Brain microvascular endothelial cell (primary cell): ENCODE measurements around the gene ZNF554.

Source experiments
- DNase-seq: peaks from one replicate; pipeline ENCODE4 v3.0.0-alpha.2; 2020
- H3K27ac ChIP-seq: fragments of 250-450 bp; sonication (Bioruptor Pico); 2 replicates; pipeline ENCODE4 v1.5.1; 2020; ENCODE audit warnings: mild to moderate bottlenecking, moderate library complexity
- H3K27me3 ChIP-seq: fragments of 250-450 bp; sonication (Bioruptor Pico); replicated peaks from 2 replicates; pipeline ENCODE4 v1.5.1; 2020; ENCODE audit warnings: mild to moderate bottlenecking
- H3K36me3 ChIP-seq: fragments of 250-450 bp; sonication (Bioruptor Pico); replicated peaks from 2 replicates; pipeline ENCODE4 v1.5.1; 2020; ENCODE audit warnings: mild to moderate bottlenecking
- H3K4me3 ChIP-seq: 2 replicates; pipeline ENCODE4 v1.5.1; 2011; ENCODE audit warnings: low read depth, mild to moderate bottlenecking, control low read depth, low read length, moderate library complexity
- in situ Hi-C: cut with HindIII; loops from 2 replicates; pipeline ENCODE4 v1.10.0; 2017; ENCODE audit warnings: low sequenced_read_pairs, low pct_ligation_motif_present
- TF ChIP-seq, protein P1 (sequence below): IDR thresholded peaks from 2 replicates; pipeline ENCODE4 v1.5.1; 2011; ENCODE audit warnings: low read depth, mild to moderate bottlenecking, moderate library complexity, low read length, control low read depth, inconsistent platforms; ENCODE audit errors: missing control alignments

ZNF554 gene

DNA sequence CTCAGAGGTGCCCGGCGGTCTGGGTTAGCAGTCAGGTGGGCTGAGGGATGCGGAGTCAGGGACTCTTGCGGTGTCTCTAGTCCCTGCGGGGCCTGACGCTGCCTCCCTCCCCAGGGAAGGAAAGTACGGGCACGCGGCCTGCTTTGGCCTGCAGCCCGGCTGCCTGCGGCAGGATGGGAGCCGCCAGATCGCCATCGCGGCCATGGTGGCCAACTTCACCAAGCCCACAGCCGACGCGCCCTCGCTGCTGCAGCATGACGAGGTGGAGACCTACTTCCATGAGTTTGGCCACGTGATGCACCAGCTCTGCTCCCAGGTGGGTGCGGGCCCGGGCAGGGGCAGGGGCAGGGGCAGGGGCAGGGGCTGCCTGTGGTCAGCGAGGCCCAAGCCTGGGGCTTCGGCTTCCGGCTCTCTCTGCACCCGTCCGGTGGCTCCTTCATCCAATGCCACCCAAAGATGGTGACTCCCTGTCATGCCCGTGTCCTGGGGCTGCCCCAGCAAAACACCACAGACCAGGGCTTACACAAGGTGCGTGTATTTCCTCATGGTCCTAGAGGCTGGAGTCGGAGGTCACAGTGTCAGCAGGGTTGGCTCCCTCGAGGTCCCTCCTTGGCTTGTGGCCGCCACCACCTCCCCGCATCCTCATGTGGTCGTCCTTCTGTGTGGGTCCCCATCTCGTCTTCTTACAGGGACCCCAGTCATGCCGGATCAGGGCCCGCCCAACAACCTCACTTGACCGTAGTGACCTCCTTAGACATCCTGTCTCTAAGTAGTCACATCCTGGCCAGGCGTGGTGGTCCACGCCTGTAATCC lies 11.3 kb upstream of the ZNF554 start:
- in situ Hi-C loops: no loop called here
- DNase-seq: no peak
- Histone ChIP-seq H3K4me3 (no peak overlapping the region), H3K27me3 (no peaks in the 10 kb centered on the region), H3K36me3 (peaks cover 54% of the 10 kb centered on the region), H3K27ac (no peak overlapping the region)
- TF ChIP-seq, protein P1, sequence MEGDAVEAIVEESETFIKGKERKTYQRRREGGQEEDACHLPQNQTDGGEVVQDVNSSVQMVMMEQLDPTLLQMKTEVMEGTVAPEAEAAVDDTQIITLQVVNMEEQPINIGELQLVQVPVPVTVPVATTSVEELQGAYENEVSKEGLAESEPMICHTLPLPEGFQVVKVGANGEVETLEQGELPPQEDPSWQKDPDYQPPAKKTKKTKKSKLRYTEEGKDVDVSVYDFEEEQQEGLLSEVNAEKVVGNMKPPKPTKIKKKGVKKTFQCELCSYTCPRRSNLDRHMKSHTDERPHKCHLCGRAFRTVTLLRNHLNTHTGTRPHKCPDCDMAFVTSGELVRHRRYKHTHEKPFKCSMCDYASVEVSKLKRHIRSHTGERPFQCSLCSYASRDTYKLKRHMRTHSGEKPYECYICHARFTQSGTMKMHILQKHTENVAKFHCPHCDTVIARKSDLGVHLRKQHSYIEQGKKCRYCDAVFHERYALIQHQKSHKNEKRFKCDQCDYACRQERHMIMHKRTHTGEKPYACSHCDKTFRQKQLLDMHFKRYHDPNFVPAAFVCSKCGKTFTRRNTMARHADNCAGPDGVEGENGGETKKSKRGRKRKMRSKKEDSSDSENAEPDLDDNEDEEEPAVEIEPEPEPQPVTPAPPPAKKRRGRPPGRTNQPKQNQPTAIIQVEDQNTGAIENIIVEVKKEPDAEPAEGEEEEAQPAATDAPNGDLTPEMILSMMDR: no peak

DNA sequence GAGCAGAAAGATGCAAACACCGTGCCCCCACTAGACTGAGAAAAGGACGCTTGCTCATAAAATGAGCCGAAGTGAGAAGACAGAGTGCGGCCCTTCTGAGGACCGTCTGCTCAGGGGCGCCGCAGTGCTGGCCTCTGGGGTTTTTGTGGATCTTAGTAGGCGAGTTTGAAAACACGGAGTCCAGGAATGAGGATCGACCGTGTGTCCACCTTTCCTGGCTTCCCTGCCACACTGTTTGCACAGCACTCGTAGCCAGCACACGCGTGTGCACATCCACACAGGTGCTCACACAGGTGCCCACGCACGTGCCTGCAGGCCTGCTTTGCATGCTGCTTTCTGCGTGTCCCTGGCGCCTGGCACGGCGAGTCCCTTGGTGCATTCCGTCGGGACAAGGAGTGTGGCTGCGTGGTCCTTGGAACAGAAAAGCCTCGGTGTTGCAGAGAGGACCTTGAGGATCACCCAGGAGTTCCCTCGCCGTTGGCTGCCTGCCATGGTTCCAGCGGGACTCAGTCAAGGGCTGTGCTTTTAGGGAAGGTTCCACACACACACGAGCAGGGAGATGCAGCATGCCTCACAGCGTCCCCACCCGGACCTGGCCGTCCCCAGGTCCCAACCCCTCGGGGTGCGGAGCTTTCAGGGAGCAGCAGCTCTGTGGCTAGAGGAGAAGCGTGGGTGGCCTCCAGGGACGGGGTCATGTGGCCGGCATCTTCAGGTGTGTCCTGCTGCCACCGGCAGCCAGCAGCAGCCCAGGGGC lies 10.1 kb upstream of the ZNF554 start:
- Histone ChIP-seq H3K36me3 (peaks cover 58% of the 10 kb centered on the region), H3K27ac (no peak overlapping the region), H3K4me3 (no peak overlapping the region), H3K27me3 (no peaks in the 10 kb centered on the region)
- DNase-seq: no peak
- in situ Hi-C loops: no loop called here
- TF ChIP-seq, protein P1: no peak

DNA sequence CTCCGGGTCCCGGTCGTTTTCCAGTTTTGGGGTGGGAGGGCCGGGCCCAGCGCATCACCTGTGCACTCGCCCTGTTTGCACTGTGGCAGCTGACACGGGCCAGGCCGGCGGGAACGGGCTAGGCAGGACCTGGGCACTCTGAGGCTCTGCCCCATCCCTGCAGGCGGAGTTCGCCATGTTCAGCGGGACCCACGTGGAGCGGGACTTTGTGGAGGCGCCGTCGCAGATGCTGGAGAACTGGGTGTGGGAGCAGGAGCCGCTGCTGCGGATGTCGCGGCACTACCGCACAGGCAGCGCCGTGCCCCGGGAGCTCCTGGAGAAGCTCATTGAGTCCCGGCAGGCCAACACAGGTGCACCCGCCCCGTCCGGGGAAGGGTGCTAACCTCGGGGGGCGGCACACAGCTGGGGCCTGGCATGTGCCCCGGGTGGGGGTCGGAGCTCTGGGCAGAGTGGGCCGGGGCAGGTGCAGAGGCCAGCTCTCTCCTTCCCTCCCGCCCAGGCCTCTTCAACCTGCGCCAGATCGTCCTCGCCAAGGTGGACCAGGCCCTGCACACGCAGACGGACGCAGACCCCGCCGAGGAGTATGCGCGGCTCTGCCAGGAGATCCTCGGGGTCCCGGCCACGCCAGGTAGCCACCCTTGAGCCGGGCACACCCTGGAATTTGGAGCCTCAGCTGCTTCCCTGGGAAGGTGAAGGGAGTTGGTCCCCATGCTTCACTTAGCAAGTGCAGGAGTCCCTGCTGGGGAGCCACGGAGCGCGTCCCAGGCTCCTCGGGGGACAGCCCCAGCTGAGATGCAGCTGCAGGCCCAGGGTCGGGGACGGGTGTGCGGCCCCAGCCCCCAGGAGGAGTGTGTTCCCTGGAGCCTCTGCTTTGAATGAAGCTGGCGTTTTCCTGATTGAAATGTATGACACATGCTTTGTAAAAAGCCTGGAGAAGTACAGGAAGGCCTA lies 9.3 kb upstream of the ZNF554 start:
- Histone ChIP-seq H3K4me3 (no peak overlapping the region), H3K27ac (no peak overlapping the region), H3K36me3 (peaks cover 54% of the 10 kb centered on the region), H3K27me3 (no peaks in the 10 kb centered on the region)
- TF ChIP-seq, protein P1: no peak
- in situ Hi-C loops: no loop called here
- DNase-seq: no peak

DNA sequence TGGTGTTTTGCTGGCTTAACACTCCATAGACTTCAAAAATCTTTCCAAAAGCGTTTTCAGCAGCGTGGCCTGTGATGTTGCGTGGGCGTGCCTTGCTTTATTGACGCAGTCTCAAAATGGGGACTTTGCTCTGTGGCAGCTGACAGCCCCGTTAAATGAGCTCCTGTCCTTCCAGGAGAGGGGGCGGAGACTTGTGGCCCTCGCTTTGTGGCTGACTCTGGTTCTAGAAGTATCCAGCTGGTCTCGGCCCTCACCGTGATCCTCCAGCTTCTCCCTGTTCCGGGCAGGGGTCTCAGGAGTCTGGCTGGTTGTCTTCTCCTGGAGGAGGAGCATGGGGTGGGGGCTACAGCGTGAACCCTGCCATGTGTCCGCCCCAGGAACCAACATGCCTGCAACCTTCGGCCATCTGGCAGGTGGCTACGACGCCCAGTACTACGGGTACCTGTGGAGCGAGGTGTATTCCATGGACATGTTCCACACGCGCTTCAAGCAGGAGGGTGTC lies 8.4 kb upstream of the ZNF554 start:
- H3K27ac ChIP-seq: no peak overlapping the region
- in situ Hi-C loops: no loop called here
- DNase-seq: no peak
- TF ChIP-seq, protein P1: no peak
- H3K27me3 ChIP-seq: no peaks in the 10 kb centered on the region
- peaks cover 49% of the 10 kb centered on the region for H3K36me3 ChIP-seq
- no peak overlapping the region for H3K4me3 ChIP-seq

DNA sequence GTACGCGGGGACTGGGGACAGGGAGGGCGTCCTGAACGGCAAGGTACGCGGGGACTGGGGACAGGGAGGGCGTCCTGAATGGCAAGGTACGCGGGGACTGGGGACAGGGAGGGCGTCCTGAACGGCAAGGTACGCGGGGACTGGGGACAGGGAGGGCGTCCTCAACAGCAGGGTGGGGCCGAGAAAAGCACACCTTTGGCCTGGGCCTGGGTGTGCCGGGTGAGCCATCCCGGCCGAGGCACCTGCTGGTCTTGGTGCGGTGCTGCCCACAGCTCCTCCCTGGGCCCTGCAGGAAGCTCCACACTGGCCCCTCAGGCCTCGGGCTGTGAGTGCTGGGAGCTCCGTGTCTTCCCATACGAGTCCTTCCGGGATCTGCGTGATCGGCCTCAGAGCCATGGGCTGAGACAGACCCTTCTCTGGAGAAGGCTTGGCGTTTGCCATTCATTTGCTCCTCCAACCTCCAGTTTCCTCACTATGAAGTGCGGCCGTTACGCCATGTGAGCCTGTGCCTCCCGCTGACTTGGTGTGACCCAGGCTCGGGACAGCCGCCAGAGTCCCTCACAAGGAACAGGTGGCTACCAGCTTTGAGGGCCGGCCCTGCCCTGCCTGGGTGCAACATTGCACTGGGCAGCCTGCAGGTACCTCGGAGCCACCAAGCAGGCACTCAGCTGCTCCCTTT lies 7.8 kb upstream of the ZNF554 start:
- Histone ChIP-seq H3K27me3 (no peaks in the 10 kb centered on the region), H3K36me3 (peaks cover 43% of the 10 kb centered on the region), H3K27ac (no peak overlapping the region), H3K4me3 (no peak overlapping the region)
- DNase-seq: no peak
- in situ Hi-C loops: no loop called here
- TF ChIP-seq, protein P1: no peak
